ENCODE results near the gene FOXO6. TPM values are rescaled to one million over a fixed set of nuclear protein-coding genes. Genes with fewer than 3 reads are reported as not detected.

FOXO6 gene
- polyA plus RNA-seq (2012; rRNA removed): 0.11 and 0.35 TPM in 2 replicates
- 0.24 and 0.33 TPM in 2 replicates for polyA plus RNA-seq (2012; cell fraction: cytosol; rRNA removed)
- 0.50 and 0.55 TPM in 2 replicates for polyA plus RNA-seq (2012; cell fraction: nucleus; rRNA removed)

GRCh38 chr1:41360786-41361494 lies at the start of gene FOXO6:
TSS of gene FOXO6 (plus strand) at chr1:41361434.
- POLR2A ChIA-PET: no interaction called here

More at GRCh38 chr1:41360786-41361494, at the start of gene FOXO6:
- Histone ChIP-seq H3K27ac (ENCODE audit: low read depth in 2 of 2, low read length in 1 of 2) (peak within 1 kb of the TSS in 1 of 2 experiments; percentile 53; a peak in 1 of 4 replicates), H3K36me3 (replicated peaks in 1 of 2; ENCODE audit: control insufficient read depth in 1 of 2, insufficient read depth in 2 of 2, low read length in 1 of 2) (no peaks in the 10 kb centered on the region), H3K27me3 (ENCODE audit: insufficient read depth) (no peaks in the 10 kb centered on the region), H3F3A (replicated peaks; ENCODE audit: insufficient read depth) (peaks cover 10% of the 10 kb centered on the region), H2AFZ (ENCODE audit: low read depth) (peak within 1 kb of the TSS; percentile 76), H3K4me2 (peak within 1 kb of the TSS; percentile 93), H3K9ac (peak within 1 kb of the TSS; percentile 25; the same call in 1 of the 2 replicates), H3K79me2 (ENCODE audit: insufficient read depth) (no peaks in the 10 kb centered on the region), H3K9me2 (no peaks in the 10 kb centered on the region), H3K4me3 (ENCODE audit: low read depth in 2 of 2, low read length in 1 of 2) (peak within 1 kb of the TSS; percentile 64 to 66), H4K20me1 (ENCODE audit: insufficient read depth) (no peaks in the 10 kb centered on the region), H3K4me1 (ENCODE audit: control insufficient read depth in 1 of 2, insufficient read depth in 2 of 2, low read depth in 1 of 2, low read length in 1 of 2) (peaks cover 31 to 65% of the 10 kb centered on the region in 2 experiments; a peak in 3 of 4 replicates), H3K9me3 (no peaks in the 10 kb centered on the region)
- DNase-seq: peak; percentile 99
- TF ChIP-seq EP300 (IDR thresholded peaks at IDR 0.05; ENCODE audit: borderline replicate concordance in 1 of 2, low read depth in 1 of 2, low read length in 1 of 2): no peak
- TF ChIP-seq, protein P1, sequence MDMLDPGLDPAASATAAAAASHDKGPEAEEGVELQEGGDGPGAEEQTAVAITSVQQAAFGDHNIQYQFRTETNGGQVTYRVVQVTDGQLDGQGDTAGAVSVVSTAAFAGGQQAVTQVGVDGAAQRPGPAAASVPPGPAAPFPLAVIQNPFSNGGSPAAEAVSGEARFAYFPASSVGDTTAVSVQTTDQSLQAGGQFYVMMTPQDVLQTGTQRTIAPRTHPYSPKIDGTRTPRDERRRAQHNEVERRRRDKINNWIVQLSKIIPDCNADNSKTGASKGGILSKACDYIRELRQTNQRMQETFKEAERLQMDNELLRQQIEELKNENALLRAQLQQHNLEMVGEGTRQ (IDR thresholded peaks at IDR 0.05; ENCODE audit: borderline replicate concordance, low read depth, low read length): no peak
- TF ChIP-seq YY1 (IDR thresholded peaks at IDR 0.05; ENCODE audit: low read depth): no peak
- no peak for TF ChIP-seq CHD2 (IDR thresholded peaks at IDR 0.05; ENCODE audit: low read length, partially characterized antibody)
- TF ChIP-seq RCOR1 (IDR thresholded peaks at IDR 0.05; ENCODE audit: low read length): peak; percentile 31; the same call in 1 of the 2 replicates
- TF ChIP-seq GATA2 (CRISPR knock-in tag; IDR thresholded peaks at IDR 0.05): no peak
- no peak for TF ChIP-seq TCF12 (IDR thresholded peaks at IDR 0.05)
- peak; percentile 32; the same call in 1 of the 2 replicates for TF ChIP-seq SMC3 (IDR thresholded peaks at IDR 0.05; ENCODE audit: low read depth, low read length)
- peak; percentile 42 for TF ChIP-seq RAD21 (IDR thresholded peaks at IDR 0.05; ENCODE audit: low read length)
- peak; percentile 76; the same call in 1 of the 2 replicates for TF ChIP-seq MXI1 (IDR thresholded peaks at IDR 0.05; ENCODE audit: low read depth, low read length)
- TF ChIP-seq PBX3 (IDR thresholded peaks at IDR 0.05): no peak
- peak; percentile 40 for TF ChIP-seq NRF1 (IDR thresholded peaks at IDR 0.05; ENCODE audit: low read depth, low read length)
- TF ChIP-seq CTCF (IDR thresholded peaks at IDR 0.05): peak; percentile 38
- TF ChIP-seq MAX (IDR thresholded peaks at IDR 0.05; ENCODE audit: low read depth): no peak
- no peak for TF ChIP-seq TAF1 (IDR thresholded peaks at IDR 0.05; ENCODE audit: borderline replicate concordance, low read depth, low read length)
- no peak for TF ChIP-seq MEF2A (IDR thresholded peaks at IDR 0.05; ENCODE audit: borderline replicate concordance, low read depth)
- TF ChIP-seq ELF1 (IDR thresholded peaks at IDR 0.05): no peak
- TF ChIP-seq FOXJ3 (CRISPR knock-in tag; IDR thresholded peaks at IDR 0.05): no peak
- no peak for TF ChIP-seq FOSL2 (IDR thresholded peaks at IDR 0.05; ENCODE audit: borderline replicate concordance, low read depth)
- TF ChIP-seq NFIC (IDR thresholded peaks at IDR 0.05; ENCODE audit: borderline replicate concordance): no peak
- no peak for TF ChIP-seq FOXM1 (IDR thresholded peaks at IDR 0.05; ENCODE audit: low read depth)
- TF ChIP-seq EZH2phosphoT487 (IDR thresholded peaks at IDR 0.05; ENCODE audit: borderline replicate concordance, low read depth): no peak
- TF ChIP-seq, protein P2, sequence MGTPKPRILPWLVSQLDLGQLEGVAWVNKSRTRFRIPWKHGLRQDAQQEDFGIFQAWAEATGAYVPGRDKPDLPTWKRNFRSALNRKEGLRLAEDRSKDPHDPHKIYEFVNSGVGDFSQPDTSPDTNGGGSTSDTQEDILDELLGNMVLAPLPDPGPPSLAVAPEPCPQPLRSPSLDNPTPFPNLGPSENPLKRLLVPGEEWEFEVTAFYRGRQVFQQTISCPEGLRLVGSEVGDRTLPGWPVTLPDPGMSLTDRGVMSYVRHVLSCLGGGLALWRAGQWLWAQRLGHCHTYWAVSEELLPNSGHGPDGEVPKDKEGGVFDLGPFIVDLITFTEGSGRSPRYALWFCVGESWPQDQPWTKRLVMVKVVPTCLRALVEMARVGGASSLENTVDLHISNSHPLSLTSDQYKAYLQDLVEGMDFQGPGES (IDR thresholded peaks at IDR 0.05; ENCODE audit: low read depth, low read length): no peak
- 25% methylated on average over 8 of the region's 63 CpGs for WGBS (ENCODE audit: low lambda C conversion rate)
- CTCF ChIA-PET: interaction anchor here (0.7 to 9.1 kb wide), 16 partner anchors 10 to 152 kb away, joined by 3 to 56 read pairs (median 3); partner anchors contain the start of gene EDN2
